Memory B cell (primary cell): Measurements from ENCODE around the gene LLCFC1.
"Not testable (repeated sequence)": the region's sequence is repeated elsewhere in the genome, so short reads cannot be mapped to it uniquely, and the experiment has no call there.

Experiments
- ATAC-seq: fragments of 150-1000 bp; cut with Tn5 transposase; 2 replicates; pipeline ENCODE4 v1.10.0; 2021; ENCODE audit warnings: low read depth, mild to moderate bottlenecking, moderate library complexity
- DNase-seq, 2 donors: peaks; one replicate each; pipeline ENCODE4 v3.0.0; 2022; ENCODE audit warnings: low spot score in 2 of 2
- H3K27ac Mint-ChIP-seq: one replicate; pipeline ENCODE4 v1.8.0; 2022; ENCODE audit warnings: mild to moderate bottlenecking, moderate library complexity, mixed read lengths
- H3K27me3 Mint-ChIP-seq: one replicate; pipeline ENCODE4 v1.8.0; 2022; ENCODE audit warnings: mixed read lengths
- H3K36me3 Mint-ChIP-seq: one replicate; pipeline ENCODE4 v1.8.0; 2022; ENCODE audit warnings: mild to moderate bottlenecking, mixed read lengths
- H3K4me1 Mint-ChIP-seq: one replicate; pipeline ENCODE4 v1.8.0; 2022; ENCODE audit warnings: mixed read lengths
- H3K4me3 Mint-ChIP-seq: one replicate; pipeline ENCODE4 v1.8.0; 2022; ENCODE audit warnings: mild to moderate bottlenecking, moderate library complexity, mixed read lengths
- H3K9me3 Mint-ChIP-seq: one replicate; pipeline ENCODE4 v1.8.0; 2022; ENCODE audit warnings: mixed read lengths

Gene LLCFC1

GRCh38 chr7:142963993-142964392 lies 24.7 kb downstream of the LLCFC1 start:
- DNase-seq (no peak), ATAC-seq (no peak)
- Mint-ChIP-seq H3K27ac (no peak overlapping the region), H3K4me3 (no peak overlapping the region), H3K4me1 (no peaks in the 10 kb centered on the region), H3K36me3 (no peaks in the 10 kb centered on the region), H3K9me3 (no peaks in the 10 kb centered on the region), H3K27me3 (peaks cover 30% of the 10 kb centered on the region)

- H3K36me3 Mint-ChIP-seq: no peaks in the 10 kb centered on the region
- no peak for ATAC-seq
- no peak overlapping the region for H3K4me3 Mint-ChIP-seq
- H3K4me1 Mint-ChIP-seq: no peaks in the 10 kb centered on the region
- DNase-seq: no peak
- H3K27me3 Mint-ChIP-seq: peaks cover 27% of the 10 kb centered on the region
- no peak overlapping the region for H3K27ac Mint-ChIP-seq
- H3K9me3 Mint-ChIP-seq: no peaks in the 10 kb centered on the region
Observed at GRCh38 chr7:142964502-142965246, 25.4 kb downstream of the LLCFC1 start.

- Mint-ChIP-seq H3K9me3 (no peaks in the 10 kb centered on the region), H3K36me3 (no peaks in the 10 kb centered on the region), H3K27me3 (peaks cover 22% of the 10 kb centered on the region), H3K4me3 (no peak overlapping the region), H3K27ac (no peak overlapping the region), H3K4me1 (no peaks in the 10 kb centered on the region)
- ATAC-seq: no peak
- no peak for DNase-seq
Observed at GRCh38 chr7:142968229-142968628, 28.9 kb downstream of the LLCFC1 start.

- DNase-seq (no peak), ATAC-seq (no peak)
- H3K4me1 Mint-ChIP-seq: no peaks in the 10 kb centered on the region
- H3K36me3 Mint-ChIP-seq: no peaks in the 10 kb centered on the region
- H3K4me3 Mint-ChIP-seq: no peak overlapping the region
- H3K9me3 Mint-ChIP-seq: no peaks in the 10 kb centered on the region
- H3K27ac Mint-ChIP-seq: no peak overlapping the region
- peaks cover 18% of the 10 kb centered on the region for H3K27me3 Mint-ChIP-seq
Observed at GRCh38 chr7:142969183-142969582, 29.9 kb downstream of the LLCFC1 start.

GRCh38 chr7:142974626-142975025 lies 35.3 kb downstream of the LLCFC1 start:
- no peak overlapping the region for H3K4me3 Mint-ChIP-seq
- H3K36me3 Mint-ChIP-seq: no peaks in the 10 kb centered on the region
- H3K4me1 Mint-ChIP-seq: no peaks in the 10 kb centered on the region
- DNase-seq (no peak), ATAC-seq (no peak)
- H3K9me3 Mint-ChIP-seq: peaks cover 2% of the 10 kb centered on the region
- H3K27ac Mint-ChIP-seq: no peak overlapping the region
- H3K27me3 Mint-ChIP-seq: peaks cover 5% of the 10 kb centered on the region

- H3K36me3 Mint-ChIP-seq, ATAC-seq, H3K4me1 Mint-ChIP-seq, H3K4me3 Mint-ChIP-seq, DNase-seq, H3K9me3 Mint-ChIP-seq, H3K27me3 Mint-ChIP-seq, H3K27ac Mint-ChIP-seq: not testable (repeated sequence)
Observed at GRCh38 chr7:142978402-142978801, 39.1 kb downstream of the LLCFC1 start.

GRCh38 chr7:142983825-142984224 lies 44.5 kb downstream of the LLCFC1 start:
- peaks cover 1% of the 10 kb centered on the region for H3K36me3 Mint-ChIP-seq
- DNase-seq: no peak
- H3K9me3 Mint-ChIP-seq: peaks cover 3% of the 10 kb centered on the region
- no peak overlapping the region for H3K27ac Mint-ChIP-seq
- ATAC-seq: no peak
- H3K27me3 Mint-ChIP-seq: peaks cover 15% of the 10 kb centered on the region
- no peaks in the 10 kb centered on the region for H3K4me1 Mint-ChIP-seq
- no peak overlapping the region for H3K4me3 Mint-ChIP-seq

- Mint-ChIP-seq H3K36me3 (peaks cover 1% of the 10 kb centered on the region), H3K27me3 (peaks cover 15% of the 10 kb centered on the region), H3K9me3 (peaks cover 3% of the 10 kb centered on the region), H3K4me3 (no peak overlapping the region), H3K27ac (no peak overlapping the region), H3K4me1 (no peaks in the 10 kb centered on the region)
- no peak for ATAC-seq
- no peak for DNase-seq
Observed at GRCh38 chr7:142984297-142984696, 45.0 kb downstream of the LLCFC1 start.
